ENCODE measurements around the gene CPLX4.

GRCh38 chr18:59273759-59274532 lies 44.5 kb downstream of the CPLX4 start:
- TF ChIP-seq EZH2 (IDR thresholded peaks at IDR 0.05; ENCODE audit: borderline replicate concordance, low read depth, low read length, severe bottlenecking), result no peak
- TF ChIP-seq CTCF (IDR thresholded peaks at IDR 0.05; ENCODE audit: borderline replicate concordance, extremely low read depth, low read length, poor library complexity, severe bottlenecking), result no peak
